PFSK-1 (cell line): ENCODE data around the gene CUL1.

ENCODE experiments used
- FOXP2 ChIP-seq: optimal IDR thresholded peaks from 2 replicates; pipeline ENCODE3; 2011; ENCODE audit warnings: borderline replicate concordance, control low read depth, inconsistent platforms; ENCODE audit not compliant: insufficient read depth; ENCODE audit errors: extremely low read length, extremely low read depth
- POLR2AphosphoS5 ChIP-seq: IDR thresholded peaks from 2 replicates; pipeline ENCODE4 v1.6.1; 2012; ENCODE audit warnings: low read depth, mild to moderate bottlenecking, control low read depth, low read length, moderate library complexity
- SIN3A ChIP-seq: IDR thresholded peaks from 2 replicates; pipeline ENCODE4 v1.6.1; 2012; ENCODE audit warnings: mild to moderate bottlenecking, low read length, moderate library complexity, borderline replicate concordance; ENCODE audit not compliant: insufficient read depth
- TAF1 ChIP-seq: IDR thresholded peaks from 2 replicates; pipeline ENCODE4 v1.6.1; 2012; ENCODE audit warnings: low read length, control low read depth, borderline replicate concordance; ENCODE audit not compliant: insufficient read depth
- TF ChIP-seq, protein P1 (sequence below), 2 experiments: IDR thresholded peaks; 2 replicates each; pipeline versions ENCODE4 v1.6.1 to v1.8.0; 2011 to 2012; ENCODE audit warnings: low read depth in 2 of 2, low read length in 2 of 2, control low read depth in 1 of 2, inconsistent platforms in 1 of 2, mild to moderate bottlenecking in 1 of 2, moderate library complexity in 1 of 2; ENCODE audit not compliant: insufficient read depth in 1 of 2

DNA sequence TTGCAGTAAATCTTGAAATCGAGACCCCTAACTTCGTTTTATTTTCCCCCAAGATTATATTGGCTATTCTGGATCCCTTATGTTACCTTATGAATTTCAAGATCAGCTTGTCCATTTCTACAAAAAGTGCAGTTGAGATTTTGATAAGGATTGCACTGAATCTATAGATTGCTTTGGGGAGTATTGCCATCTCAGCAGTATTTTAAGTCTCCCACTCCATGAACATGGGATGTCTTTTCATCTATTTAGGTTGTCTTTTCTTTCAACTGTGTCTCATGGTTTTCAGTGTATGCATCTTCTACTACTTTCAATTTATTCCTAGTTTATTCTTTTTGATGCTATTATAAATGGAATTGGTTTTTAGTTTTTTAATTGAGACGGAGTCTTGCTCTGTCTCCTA is 95.8 kb downstream of the CUL1 start:
- TF ChIP-seq POLR2AphosphoS5 (no peak), FOXP2 (no peak), SIN3A (no peak), TAF1 (no peak)
- TF ChIP-seq, protein P1, sequence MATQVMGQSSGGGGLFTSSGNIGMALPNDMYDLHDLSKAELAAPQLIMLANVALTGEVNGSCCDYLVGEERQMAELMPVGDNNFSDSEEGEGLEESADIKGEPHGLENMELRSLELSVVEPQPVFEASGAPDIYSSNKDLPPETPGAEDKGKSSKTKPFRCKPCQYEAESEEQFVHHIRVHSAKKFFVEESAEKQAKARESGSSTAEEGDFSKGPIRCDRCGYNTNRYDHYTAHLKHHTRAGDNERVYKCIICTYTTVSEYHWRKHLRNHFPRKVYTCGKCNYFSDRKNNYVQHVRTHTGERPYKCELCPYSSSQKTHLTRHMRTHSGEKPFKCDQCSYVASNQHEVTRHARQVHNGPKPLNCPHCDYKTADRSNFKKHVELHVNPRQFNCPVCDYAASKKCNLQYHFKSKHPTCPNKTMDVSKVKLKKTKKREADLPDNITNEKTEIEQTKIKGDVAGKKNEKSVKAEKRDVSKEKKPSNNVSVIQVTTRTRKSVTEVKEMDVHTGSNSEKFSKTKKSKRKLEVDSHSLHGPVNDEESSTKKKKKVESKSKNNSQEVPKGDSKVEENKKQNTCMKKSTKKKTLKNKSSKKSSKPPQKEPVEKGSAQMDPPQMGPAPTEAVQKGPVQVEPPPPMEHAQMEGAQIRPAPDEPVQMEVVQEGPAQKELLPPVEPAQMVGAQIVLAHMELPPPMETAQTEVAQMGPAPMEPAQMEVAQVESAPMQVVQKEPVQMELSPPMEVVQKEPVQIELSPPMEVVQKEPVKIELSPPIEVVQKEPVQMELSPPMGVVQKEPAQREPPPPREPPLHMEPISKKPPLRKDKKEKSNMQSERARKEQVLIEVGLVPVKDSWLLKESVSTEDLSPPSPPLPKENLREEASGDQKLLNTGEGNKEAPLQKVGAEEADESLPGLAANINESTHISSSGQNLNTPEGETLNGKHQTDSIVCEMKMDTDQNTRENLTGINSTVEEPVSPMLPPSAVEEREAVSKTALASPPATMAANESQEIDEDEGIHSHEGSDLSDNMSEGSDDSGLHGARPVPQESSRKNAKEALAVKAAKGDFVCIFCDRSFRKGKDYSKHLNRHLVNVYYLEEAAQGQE (IDR thresholded peaks at IDR 0.05; ENCODE audit: insufficient read depth in 1 of 2, low read depth in 2 of 2, low read length in 2 of 2): no peak
